HepG2 (cell line): ENCODE measurements around the gene VTI1B. TPM values are rescaled to one million over a fixed set of nuclear protein-coding genes. Genes with fewer than 3 reads are reported as not detected.

Experiments used
- ATF3 ChIP-seq: sonication (generic); formaldehyde crosslinking; IDR thresholded peaks from 2 replicates; pipeline ENCODE4 v1.4.0; 2020; ENCODE audit warnings: missing genetic modification reagents
- BHLHE40 ChIP-seq: IDR thresholded peaks from 2 replicates; pipeline ENCODE4 v1.6.1; 2011; ENCODE audit warnings: low read length, improper control_type of control experiment
- DRAP1 ChIP-seq: IDR thresholded peaks from 2 replicates; pipeline ENCODE4 v1.6.1; 2016; ENCODE audit warnings: missing genetic modification reagents, missing compliant biosample characterization
- EP300 ChIP-seq, 3 experiments: sonication (generic) in 1 of 3; formaldehyde crosslinking in 1 of 3; IDR thresholded peaks; 2 replicates each; pipeline versions ENCODE4 v1.5.1 to v1.6.1; 2011 to 2020; ENCODE audit warnings: low read depth in 2 of 3, low read length in 2 of 3, borderline replicate concordance in 1 of 3, improper control_type of control experiment in 1 of 3, mild to moderate bottlenecking in 1 of 3, missing genetic modification reagents in 1 of 3, moderate library complexity in 1 of 3
- HMGXB4 ChIP-seq, 2 experiments: sonication (generic) in 1 of 2; formaldehyde crosslinking in 1 of 2; IDR thresholded peaks; 2 replicates each; pipeline versions ENCODE4 v1.4.0 to v1.6.1; 2018 to 2020; ENCODE audit warnings: missing genetic modification reagents in 2 of 2, borderline replicate concordance in 1 of 2, low read depth in 1 of 2, mild to moderate bottlenecking in 1 of 2, missing biosample characterization in 1 of 2
- MXD4 ChIP-seq: IDR thresholded peaks from 2 replicates; pipeline ENCODE4 v1.6.1; 2016; ENCODE audit warnings: mild to moderate bottlenecking, missing biosample characterization, missing genetic modification reagents
- PHF8 ChIP-seq: sonication (generic); formaldehyde crosslinking; IDR thresholded peaks from 2 replicates; pipeline ENCODE4 v1.5.0; 2020; ENCODE audit warnings: missing genetic modification reagents
- RFXANK ChIP-seq: IDR thresholded peaks from 2 replicates; pipeline ENCODE4 v1.6.1; 2016
- TAF1 ChIP-seq: sonication (generic); formaldehyde crosslinking; IDR thresholded peaks from 2 replicates; pipeline ENCODE4 v1.4.0; 2020; ENCODE audit warnings: missing genetic modification reagents
- TFE3 ChIP-seq: IDR thresholded peaks from 2 replicates; pipeline ENCODE4 v1.6.1; 2016
- ZBTB21 ChIP-seq: sonication (generic); formaldehyde crosslinking; IDR thresholded peaks from 2 replicates; pipeline ENCODE4 v1.4.0; 2020; ENCODE audit warnings: missing genetic modification reagents
- ZBTB3 ChIP-seq: sonication (generic); formaldehyde crosslinking; IDR thresholded peaks from 2 replicates; pipeline ENCODE4 v1.4.0; 2020; ENCODE audit warnings: low read depth, mild to moderate bottlenecking, moderate library complexity, missing genetic modification reagents, borderline replicate concordance
- ZNF292 ChIP-seq: sonication (generic); formaldehyde crosslinking; IDR thresholded peaks from 2 replicates; pipeline ENCODE4 v1.8.1; 2022; ENCODE audit warnings: mild to moderate bottlenecking, low read depth, missing genetic modification reagents, borderline replicate concordance
- ZNF674 ChIP-seq: sonication (generic); formaldehyde crosslinking; IDR thresholded peaks from 2 replicates; pipeline ENCODE4 v1.5.0; 2020; ENCODE audit warnings: low read depth, mild to moderate bottlenecking, missing genetic modification reagents
- ZNF768 ChIP-seq: sonication (generic); formaldehyde crosslinking; IDR thresholded peaks from 2 replicates; pipeline ENCODE4 v1.4.0; 2020; ENCODE audit warnings: missing genetic modification reagents
- polyA plus RNA-seq, 8 experiments: library from polyadenylated mRNA; depleted of rRNA in 3 of 8; stranded (reverse) in 7 of 8; unstranded in 1 of 8; fragments of >200 nt; fragmentation: Illumina TruSeq in 4 of 8; extraction: Trizol in 4 of 8; gene quantifications; 2 replicates each; pipeline versions ENCODE4 v1.2.1 to v1.2.3, GENCODE V29; 2011 to 2016; ENCODE audit warnings: low read depth in 4 of 8, missing spikeins in 1 of 8, mixed read lengths in 1 of 8; ENCODE audit not compliant: insufficient read depth in 1 of 8
- total RNA-seq, 5 experiments: library from RNA; depleted of rRNA; stranded (reverse); fragments of >200 nt; fragmentation: Illumina TruSeq; extraction: Trizol; gene quantifications; 2 replicates each; pipeline ENCODE4 v1.2.3, GENCODE V29; 2016; ENCODE audit warnings: low read depth in 1 of 5
- TF ChIP-seq, protein P1 (sequence below): sonication (generic); formaldehyde crosslinking; IDR thresholded peaks from 2 replicates; pipeline ENCODE4 v1.5.1; 2020; ENCODE audit warnings: mild to moderate bottlenecking, missing genetic modification reagents
- TF ChIP-seq, protein P2 (sequence below): sonication (generic); formaldehyde crosslinking; IDR thresholded peaks from 2 replicates; pipeline ENCODE4 v1.4.0; 2020; ENCODE audit warnings: mild to moderate bottlenecking, low read depth, missing genetic modification reagents

Gene VTI1B
- total and polyA plus RNA-seq, 2 of the 13 experiments (the other 11 are each of a cell fraction or from before 2014, with no cell fraction given) = 39.0 to 103 TPM

- TF ChIP-seq EP300 (IDR thresholded peaks at IDR 0.05; ENCODE audit: low read depth in 2 of 2, low read length in 2 of 2) (no peak), EP300 (CRISPR knock-in tag; IDR thresholded peaks at IDR 0.05; ENCODE audit: borderline replicate concordance) (no peak), TAF1 (CRISPR knock-in tag) (peak; percentile 75), ATF3 (CRISPR knock-in tag) (peak; percentile 90), ZBTB3 (CRISPR knock-in tag) (no peak), ZNF292 (CRISPR knock-in tag) (peak; percentile 45; the same call in 1 of the 2 replicates), ZNF768 (CRISPR knock-in tag) (no peak), TFE3 (no peak), ZBTB21 (CRISPR knock-in tag) (peak; percentile 99), MXD4 (CRISPR knock-in tag) (no peak; the same call in 1 of the 2 replicates), BHLHE40 (peak; percentile 65), DRAP1 (peak; percentile 96), RFXANK (no peak), ZNF674 (CRISPR knock-in tag) (no peak), HMGXB4 (CRISPR knock-in tag; IDR thresholded peaks at IDR 0.05; ENCODE audit: borderline replicate concordance in 1 of 2, low read depth in 1 of 2) (peak in 1 of 2 experiments; percentile 65; a peak in 3 of 4 replicates), PHF8 (CRISPR knock-in tag) (peak; percentile 56; the same call in 1 of the 2 replicates)
- TF ChIP-seq, protein P1, sequence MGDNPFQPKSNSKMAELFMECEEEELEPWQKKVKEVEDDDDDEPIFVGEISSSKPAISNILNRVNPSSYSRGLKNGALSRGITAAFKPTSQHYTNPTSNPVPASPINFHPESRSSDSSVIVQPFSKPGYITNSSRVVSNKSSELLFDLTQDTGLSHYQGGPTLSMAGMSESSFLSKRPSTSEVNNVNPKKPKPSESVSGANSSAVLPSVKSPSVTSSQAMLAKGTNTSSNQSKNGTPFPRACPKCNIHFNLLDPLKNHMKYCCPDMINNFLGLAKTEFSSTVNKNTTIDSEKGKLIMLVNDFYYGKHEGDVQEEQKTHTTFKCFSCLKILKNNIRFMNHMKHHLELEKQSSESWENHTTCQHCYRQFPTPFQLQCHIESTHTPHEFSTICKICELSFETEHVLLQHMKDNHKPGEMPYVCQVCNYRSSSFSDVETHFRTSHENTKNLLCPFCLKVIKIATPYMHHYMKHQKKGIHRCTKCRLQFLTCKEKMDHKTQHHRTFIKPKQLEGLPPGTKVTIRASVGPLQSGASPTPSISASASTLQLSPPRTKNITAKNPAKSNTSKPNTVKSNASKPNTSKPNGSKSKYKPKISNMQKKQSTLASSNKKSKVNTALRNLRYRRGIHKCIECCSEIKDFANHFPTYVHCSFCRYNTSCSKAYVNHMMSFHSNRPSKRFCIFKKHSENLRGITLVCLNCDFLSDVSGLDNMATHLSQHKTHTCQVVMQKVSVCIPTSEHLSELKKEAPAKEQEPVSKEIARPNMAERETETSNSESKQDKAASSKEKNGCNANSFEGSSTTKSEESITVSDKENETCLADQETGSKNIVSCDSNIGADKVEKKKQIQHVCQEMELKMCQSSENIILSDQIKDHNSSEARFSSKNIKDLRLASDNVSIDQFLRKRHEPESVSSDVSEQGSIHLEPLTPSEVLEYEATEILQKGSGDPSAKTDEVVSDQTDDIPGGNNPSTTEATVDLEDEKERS (CRISPR knock-in tag) = 0 out of 2 replicates have a peak, but pooled peaks have one; percentile 12
- TF ChIP-seq, protein P2, sequence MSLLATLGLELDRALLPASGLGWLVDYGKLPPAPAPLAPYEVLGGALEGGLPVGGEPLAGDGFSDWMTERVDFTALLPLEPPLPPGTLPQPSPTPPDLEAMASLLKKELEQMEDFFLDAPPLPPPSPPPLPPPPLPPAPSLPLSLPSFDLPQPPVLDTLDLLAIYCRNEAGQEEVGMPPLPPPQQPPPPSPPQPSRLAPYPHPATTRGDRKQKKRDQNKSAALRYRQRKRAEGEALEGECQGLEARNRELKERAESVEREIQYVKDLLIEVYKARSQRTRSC (CRISPR knock-in tag) = no peak
These were observed 54.8 kb downstream of the VTI1B start, which contains the start of gene ARG2 (continued) for GRCh38 chr14:67619446-67620216.
